ENCODE results near the gene REEP2.

Gene REEP2

GRCh38 chr5:138448070-138448469 is 9.2 kb downstream of the REEP2 start:
- TF ChIP-seq, protein P1, sequence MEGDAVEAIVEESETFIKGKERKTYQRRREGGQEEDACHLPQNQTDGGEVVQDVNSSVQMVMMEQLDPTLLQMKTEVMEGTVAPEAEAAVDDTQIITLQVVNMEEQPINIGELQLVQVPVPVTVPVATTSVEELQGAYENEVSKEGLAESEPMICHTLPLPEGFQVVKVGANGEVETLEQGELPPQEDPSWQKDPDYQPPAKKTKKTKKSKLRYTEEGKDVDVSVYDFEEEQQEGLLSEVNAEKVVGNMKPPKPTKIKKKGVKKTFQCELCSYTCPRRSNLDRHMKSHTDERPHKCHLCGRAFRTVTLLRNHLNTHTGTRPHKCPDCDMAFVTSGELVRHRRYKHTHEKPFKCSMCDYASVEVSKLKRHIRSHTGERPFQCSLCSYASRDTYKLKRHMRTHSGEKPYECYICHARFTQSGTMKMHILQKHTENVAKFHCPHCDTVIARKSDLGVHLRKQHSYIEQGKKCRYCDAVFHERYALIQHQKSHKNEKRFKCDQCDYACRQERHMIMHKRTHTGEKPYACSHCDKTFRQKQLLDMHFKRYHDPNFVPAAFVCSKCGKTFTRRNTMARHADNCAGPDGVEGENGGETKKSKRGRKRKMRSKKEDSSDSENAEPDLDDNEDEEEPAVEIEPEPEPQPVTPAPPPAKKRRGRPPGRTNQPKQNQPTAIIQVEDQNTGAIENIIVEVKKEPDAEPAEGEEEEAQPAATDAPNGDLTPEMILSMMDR (conservative IDR thresholded peaks at IDR 0.05; ENCODE audit: low read depth) = no peak
- CTCF ChIA-PET = interaction anchor here (0.6 to 3.0 kb wide), 7 partner anchors 9 to 118 kb away, joined by 3 to 41 read pairs (median 11); partner anchors contain the start of genes EGR1 and REEP2
- H3K27ac ChIP-seq = no peak overlapping the region
- DNase-seq (ENCODE audit: low spot score) = no peak
- POLR2A ChIA-PET (ENCODE audit: low non-redundant PET) = interaction anchor here (0.5 to 0.6 kb wide), 2 partner anchors 56 to 71 kb away, joined by 3 to 5 read pairs; no protein-coding TSS in a partner anchor

- H3K27ac ChIP-seq = peak overlapping the region; percentile 40; the same call in 1 of the 2 replicates
- CTCF ChIA-PET = interaction anchor here (0.6 to 3.0 kb wide), 14 partner anchors 8 to 143 kb away, joined by 3 to 41 read pairs (median 4); partner anchors contain the start of genes EGR1 and REEP2
- POLR2A ChIA-PET (ENCODE audit: low non-redundant PET) = interaction anchor here (0.5 to 0.6 kb wide), 3 partner anchors 54 to 71 kb away, joined by 3 to 7 read pairs (median 5); no protein-coding TSS in a partner anchor
- TF ChIP-seq, protein P1 (conservative IDR thresholded peaks at IDR 0.05; ENCODE audit: low read depth) = no peak
- no peak for DNase-seq (ENCODE audit: low spot score)
Observed at GRCh38 chr5:138448481-138449398, 9.9 kb downstream of the REEP2 start.

DNA sequence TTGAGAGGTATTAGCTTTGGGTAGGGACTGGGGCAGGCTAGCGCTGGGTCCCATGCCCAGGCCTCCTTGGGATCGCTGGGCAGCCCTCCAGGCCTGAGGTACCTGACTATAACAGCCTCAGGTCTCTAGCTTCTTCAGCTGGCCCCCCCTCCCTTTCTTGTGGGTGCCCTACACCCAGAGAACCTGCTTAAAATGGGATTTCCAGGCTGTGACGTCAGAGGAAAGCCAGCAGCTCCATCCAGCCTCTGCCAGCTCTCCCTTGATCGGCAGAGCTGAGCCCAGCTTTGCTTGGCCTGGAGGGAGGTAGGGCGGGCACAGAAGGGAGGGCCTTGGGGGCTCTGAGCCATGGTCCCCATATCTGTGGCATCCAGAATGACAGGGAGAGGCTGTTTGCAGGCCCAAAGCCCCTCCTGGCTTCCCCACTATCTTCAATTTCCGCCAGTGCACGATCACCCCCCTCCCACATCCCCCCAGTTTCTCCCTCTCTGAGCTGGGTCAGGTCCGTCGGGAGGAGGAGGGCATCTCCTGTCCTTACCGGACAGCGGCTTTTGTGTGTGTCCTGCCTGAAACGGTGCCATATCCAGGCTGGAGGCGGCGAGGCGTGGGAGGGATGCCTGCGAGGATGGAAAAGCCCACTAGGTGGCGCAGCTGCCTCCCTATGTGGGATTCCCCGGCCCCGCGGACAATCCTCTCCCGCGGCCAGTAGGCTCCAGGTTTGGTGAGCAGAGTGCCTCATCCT is 10.8 kb downstream of the REEP2 start:
- TF ChIP-seq, protein P1 (conservative IDR thresholded peaks at IDR 0.05; ENCODE audit: low read depth) = peak; percentile 98
- H3K27ac ChIP-seq = peak overlapping the region; percentile 40
- ChIA-PET CTCF (interaction anchor here (0.5 to 3.0 kb wide), 26 partner anchors 9 to 340 kb away, joined by 3 to 41 read pairs (median 4); partner anchors contain the start of genes EGR1 and REEP2), POLR2A (ENCODE audit: low non-redundant PET) (interaction anchor here (0.5 kb wide), 1 partner anchor 13 kb away, joined by 8 read pairs; no protein-coding TSS in a partner anchor)
- DNase-seq (ENCODE audit: low spot score) = peak; percentile 98

DNA sequence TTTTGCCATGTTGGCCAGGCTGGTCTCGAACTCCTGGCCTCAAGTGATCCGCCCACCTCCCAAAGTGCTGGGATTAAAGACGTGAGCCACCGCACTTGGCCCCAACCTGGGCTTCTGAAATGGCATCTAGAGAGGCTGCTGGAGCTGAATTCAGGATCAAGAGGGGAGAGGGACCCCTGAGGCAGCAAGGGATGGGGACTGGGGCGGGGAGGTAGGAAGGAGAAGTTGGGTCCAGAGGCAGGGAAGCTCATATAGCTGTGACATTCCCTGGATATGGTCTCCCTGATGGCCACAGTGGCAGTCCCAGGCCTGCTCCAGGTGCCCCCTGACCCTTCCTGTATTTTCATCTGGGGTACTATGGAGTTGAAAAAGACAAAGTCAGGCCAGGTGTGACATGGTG is 12.1 kb downstream of the REEP2 start:
- no peak overlapping the region for H3K27ac ChIP-seq
- POLR2A ChIA-PET (ENCODE audit: low non-redundant PET) = no interaction called here
- CTCF ChIA-PET = interaction anchor here (0.6 to 3.0 kb wide), 7 partner anchors 11 to 358 kb away, joined by 3 to 41 read pairs (median 5); no protein-coding TSS in a partner anchor

GRCh38 chr5:138452720-138453119 is 13.9 kb downstream of the REEP2 start:
- TF ChIP-seq, protein P1 (conservative IDR thresholded peaks at IDR 0.05; ENCODE audit: low read depth) = no peak
- no peak overlapping the region for H3K27ac ChIP-seq
- ChIA-PET CTCF (interaction anchor here (0.7 to 0.8 kb wide), 2 partner anchors 38 to 50 kb away, joined by 5 to 6 read pairs; no protein-coding TSS in a partner anchor), POLR2A (ENCODE audit: low non-redundant PET) (no interaction called here)
- DNase-seq (ENCODE audit: low spot score) = no peak

More for the DNA sequence above, 12.1 kb downstream of the REEP2 start:
- TF ChIP-seq, protein P1 (conservative IDR thresholded peaks at IDR 0.05; ENCODE audit: low read depth) = no peak
- no peak for DNase-seq (ENCODE audit: low spot score)

DNA sequence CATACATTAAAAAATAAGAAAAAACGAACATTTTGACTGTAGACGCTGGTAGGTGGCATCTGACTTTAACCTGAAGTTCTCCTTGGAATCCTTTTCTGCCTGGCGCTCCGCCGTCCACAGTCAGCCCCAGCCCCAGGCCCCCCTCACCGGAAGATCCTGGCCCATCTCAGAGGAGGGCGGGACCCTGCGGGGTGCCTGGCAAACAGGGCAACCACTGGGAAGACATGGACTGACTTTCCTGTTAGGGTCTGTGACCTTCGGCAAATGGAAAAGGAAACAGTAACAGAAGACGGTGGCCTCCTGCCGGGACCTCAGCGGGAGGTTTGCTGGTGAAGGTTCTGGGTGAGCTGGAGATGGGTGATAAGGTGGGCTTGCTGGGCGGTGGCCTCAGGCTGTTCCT is 14.7 kb downstream of the REEP2 start:
- ChIA-PET POLR2A (ENCODE audit: low non-redundant PET) (no interaction called here), CTCF (no interaction called here)
- no peak overlapping the region for H3K27ac ChIP-seq
- TF ChIP-seq, protein P1 (conservative IDR thresholded peaks at IDR 0.05; ENCODE audit: low read depth) = no peak
- no peak for DNase-seq (ENCODE audit: low spot score)
